Measurements from ENCODE around the gene CRELD1.
A peak's percentile ranks its signal among the peaks of the same experiment; 100 is the strongest.
"Not testable (repeated sequence)": the region's sequence is repeated elsewhere in the genome, so short reads cannot be mapped to it uniquely, and the experiment has no call there.

The CRELD1 gene

GRCh38 chr3:9934993-9935392 lies 1.4 kb downstream of the CRELD1 start:
- DNase-seq (ENCODE audit: low read depth in 2 of 2): no peak

DNA sequence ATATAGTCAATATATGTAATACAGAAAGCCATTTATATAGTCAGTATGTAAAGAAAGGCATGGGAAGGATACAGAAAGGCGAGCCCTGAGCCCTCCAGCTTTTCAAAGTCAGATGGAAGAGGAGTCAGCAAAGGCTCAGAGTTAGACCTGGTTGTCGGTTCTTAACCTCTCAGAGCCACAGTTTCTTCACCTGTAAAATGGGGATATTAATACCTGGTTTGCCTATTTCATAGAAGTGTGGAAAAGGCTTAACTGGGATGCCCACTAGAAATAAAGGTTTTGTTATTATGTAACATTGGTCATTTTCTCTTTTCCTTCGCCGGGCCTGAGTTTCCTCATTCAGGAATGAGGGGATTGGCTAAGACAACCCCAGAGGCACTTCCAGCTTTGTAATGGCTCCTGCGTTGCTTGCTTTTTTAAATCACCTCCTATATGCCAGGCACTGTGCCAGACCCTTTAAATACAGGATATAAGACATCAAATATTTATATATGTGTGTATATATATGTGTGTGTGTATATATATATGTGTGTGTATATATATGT lies 2.4 kb downstream of the CRELD1 start:
- DNase-seq (ENCODE audit: low read depth in 2 of 2): no peak

DNA sequence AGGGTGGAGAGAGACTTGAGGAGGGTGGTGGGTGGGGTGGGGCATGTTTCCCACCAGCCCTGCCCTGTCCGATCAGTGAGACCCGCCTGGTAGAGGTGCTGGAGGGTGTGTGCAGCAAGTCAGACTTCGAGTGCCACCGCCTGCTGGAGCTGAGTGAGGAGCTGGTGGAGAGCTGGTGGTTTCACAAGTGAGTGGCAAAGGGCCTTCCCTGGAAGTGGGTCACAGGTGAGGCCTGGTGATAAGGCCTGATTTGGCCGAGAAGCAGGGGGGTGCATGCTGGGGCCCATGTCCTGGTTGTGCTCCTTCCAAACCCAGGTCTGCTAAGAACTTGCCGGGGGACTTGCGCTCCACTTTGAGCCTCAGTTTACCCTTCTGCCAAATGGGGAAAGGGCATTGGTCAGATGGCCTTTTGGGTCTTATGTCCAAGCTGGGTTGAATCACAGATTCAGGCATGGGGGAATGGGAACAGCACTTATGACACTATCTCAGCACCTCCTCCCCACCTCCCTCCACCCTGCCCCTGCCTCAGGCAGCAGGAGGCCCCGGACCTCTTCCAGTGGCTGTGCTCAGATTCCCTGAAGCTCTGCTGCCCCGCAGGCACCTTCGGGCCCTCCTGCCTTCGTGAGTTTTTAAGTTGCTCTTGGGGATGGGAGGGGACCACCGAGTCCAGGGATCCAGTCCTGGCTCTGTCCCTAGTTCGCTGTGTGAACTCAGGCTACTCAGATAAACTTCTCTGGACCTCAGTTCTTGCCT lies 4.0 kb downstream of the CRELD1 start:
- DNase-seq (ENCODE audit: low read depth in 2 of 2): no peak

GRCh38 chr3:9938966-9939365 lies 5.3 kb downstream of the CRELD1 start:
- DNase-seq (ENCODE audit: low read depth in 2 of 2): no peak

DNA sequence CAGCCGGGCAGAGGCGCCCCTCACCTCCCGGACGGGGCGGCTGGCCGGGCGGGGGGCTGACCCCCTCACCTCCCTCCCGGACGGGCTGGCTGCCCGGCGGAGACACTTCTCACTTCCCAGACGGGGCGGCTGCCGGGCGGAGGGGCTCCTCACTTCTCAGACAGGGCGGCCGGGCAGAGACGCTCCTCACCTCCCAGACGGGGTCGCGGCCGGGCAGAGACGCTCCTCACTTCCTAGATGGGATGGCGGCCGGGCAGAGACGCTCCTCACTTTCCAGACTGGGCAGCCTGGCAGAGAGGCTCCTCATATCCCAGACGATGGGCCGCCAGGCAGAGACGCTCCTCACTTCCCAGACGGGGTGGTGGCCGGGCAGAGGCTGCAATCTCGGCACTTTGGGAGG lies 6.3 kb downstream of the CRELD1 start:
- not testable (repeated sequence) for DNase-seq (ENCODE audit: low read depth in 2 of 2)

DNA sequence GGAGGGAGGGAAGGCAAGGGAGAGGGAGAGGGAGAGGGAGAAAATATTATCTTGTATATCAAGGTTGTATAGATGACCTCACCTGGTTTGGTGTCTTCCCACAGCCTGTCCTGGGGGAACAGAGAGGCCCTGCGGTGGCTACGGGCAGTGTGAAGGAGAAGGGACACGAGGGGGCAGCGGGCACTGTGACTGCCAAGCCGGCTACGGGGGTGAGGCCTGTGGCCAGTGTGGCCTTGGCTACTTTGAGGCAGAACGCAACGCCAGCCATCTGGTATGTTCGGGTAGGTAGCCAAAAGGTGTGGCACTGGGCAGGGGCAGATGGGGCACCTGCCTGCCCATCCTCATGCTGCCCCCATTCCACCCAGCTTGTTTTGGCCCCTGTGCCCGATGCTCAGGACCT lies 7.1 kb downstream of the CRELD1 start:
- no peak for DNase-seq (ENCODE audit: low read depth in 2 of 2)

- DNase-seq (ENCODE audit: low read depth in 2 of 2): no peak
Observed at GRCh38 chr3:9942164-9942563, 8.5 kb downstream of the CRELD1 start.

DNA sequence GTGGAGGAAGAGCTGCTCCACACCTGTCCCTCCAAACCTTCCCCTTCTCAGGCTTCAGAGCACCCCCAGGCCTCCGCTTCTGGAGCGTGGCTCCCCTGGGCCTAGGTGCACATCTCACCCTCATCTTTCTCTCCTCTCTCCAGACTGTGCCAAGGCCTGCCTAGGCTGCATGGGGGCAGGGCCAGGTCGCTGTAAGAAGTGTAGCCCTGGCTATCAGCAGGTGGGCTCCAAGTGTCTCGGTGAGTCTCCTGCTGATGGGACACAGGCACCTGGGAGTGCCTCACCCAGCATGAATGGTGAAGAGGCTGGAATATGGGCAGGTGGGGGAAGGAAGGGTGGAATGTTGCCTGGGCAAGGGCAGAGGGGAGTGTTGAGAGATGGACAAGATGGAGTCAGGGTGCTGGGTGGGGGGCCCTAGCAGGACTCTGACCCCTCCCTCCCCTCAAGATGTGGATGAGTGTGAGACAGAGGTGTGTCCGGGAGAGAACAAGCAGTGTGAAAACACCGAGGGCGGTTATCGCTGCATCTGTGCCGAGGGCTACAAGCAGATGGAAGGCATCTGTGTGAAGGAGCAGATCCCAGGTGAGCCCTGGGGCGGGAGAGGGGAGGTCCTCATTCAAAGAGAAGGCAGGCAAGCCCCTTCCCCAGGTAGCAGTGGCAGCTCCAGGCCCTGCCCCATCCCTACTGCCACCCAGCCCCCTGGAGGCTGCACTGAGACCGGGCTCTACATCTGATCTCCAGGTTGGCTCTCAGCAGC lies 9.5 kb downstream of the CRELD1 start:
- DNase-seq (ENCODE audit: low read depth in 2 of 2): no peak

GRCh38 chr3:9944271-9944670 lies 10.6 kb downstream of the CRELD1 start:
- DNase-seq (ENCODE audit: low read depth in 2 of 2): no peak

DNA sequence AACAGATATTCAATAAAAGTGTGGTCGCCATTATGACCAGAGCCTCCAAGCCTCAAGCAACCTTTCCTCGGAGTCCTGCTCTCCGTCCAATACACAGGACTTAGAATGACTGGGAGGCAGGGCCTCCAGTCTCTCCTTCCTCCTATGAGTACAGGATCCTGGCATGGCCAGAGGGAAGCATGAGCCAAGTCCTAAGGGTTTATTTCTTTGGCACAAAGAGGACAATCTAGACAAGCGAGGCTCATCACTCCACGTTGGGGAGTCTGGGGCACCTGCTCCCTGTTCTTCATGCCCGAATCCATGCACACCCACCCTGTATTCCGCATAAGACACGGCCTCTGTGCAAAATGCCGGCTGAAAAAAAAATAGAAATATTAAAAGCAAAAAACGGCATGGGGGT lies 11.7 kb downstream of the CRELD1 start:
- DNase-seq (ENCODE audit: low read depth in 2 of 2): no peak

GRCh38 chr3:9946112-9947024 lies 12.7 kb downstream of the CRELD1 start:
- peak; percentile 48 to 86 for DNase-seq (ENCODE audit: low read depth in 2 of 2)

DNA sequence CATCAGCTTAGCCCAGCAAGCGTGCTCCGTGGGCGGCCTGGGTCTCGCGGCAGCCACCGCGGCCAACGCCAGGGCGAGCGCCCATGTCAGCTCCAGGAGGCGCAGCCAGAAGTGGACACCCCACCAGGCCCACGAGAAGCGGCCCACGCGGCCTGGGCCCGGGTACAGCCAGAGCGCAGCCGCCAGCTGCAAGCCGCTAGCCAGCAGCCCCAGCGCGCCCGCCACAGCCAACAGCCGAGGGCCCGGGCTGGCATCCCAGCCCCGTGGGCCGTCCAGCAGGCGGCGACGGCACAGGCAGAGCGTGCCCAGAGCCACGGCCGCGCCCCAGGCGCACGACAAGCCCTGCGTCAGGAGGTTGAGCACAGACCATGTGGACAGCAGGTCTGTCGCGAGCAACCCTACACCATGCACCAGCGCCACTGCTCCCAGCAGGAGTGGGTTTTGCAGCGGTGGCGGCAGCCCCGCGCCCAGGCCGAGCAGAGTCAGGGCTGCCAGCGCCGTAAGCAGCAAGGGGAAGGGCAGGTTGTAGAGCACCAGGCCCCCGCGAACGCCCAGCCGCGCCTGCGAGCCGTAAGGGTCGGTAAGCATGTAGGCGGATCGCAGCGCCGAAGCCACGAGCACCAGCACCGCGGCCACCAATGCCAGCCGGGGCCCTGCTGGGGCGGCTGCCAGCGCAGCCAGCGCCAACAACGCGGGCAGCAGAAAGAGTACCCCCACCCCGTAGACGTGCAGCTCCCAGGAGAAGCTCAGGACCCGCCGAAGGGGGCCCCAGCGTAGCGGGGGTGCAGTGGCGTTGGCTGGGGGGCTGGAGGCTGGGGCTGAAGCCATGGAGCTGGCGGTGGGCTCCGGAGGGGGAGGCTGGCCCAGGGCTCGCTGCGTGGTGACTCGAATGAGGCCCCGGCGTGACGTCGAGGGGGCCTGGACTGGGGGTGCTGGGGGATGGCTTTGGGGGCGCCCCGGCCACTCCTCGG lies 13.7 kb downstream of the CRELD1 start:
- no peak for DNase-seq (ENCODE audit: low read depth in 2 of 2)

- DNase-seq (ENCODE audit: low read depth in 2 of 2): no peak
Observed at GRCh38 chr3:9948586-9948985, 15.0 kb downstream of the CRELD1 start.

GRCh38 chr3:9949115-9949514 lies 15.5 kb downstream of the CRELD1 start:
- no peak for DNase-seq (ENCODE audit: low read depth in 2 of 2)

DNA sequence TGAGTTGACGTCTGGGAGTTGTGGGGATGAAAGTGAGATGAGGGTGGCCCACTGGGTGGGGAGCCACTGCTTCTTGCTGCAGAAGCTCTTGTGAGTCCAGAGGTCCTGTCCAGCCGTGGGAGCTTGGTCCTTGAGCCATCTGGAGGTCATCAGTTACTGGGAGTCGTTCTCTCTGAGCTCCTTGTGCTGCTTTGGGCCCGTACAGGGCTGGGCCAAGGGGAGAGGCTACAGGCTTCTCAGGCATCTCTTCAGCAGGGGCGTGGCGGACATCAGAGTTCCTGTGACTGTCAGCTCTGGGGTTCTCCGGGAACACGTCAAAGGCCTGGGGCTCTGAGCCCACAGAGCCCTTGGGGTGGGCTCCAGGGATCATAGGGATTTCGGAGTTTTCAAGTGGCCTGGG lies 16.0 kb downstream of the CRELD1 start:
- no peak for DNase-seq (ENCODE audit: low read depth in 2 of 2)

GRCh38 chr3:9951126-9951525 lies 17.5 kb downstream of the CRELD1 start:
- DNase-seq (ENCODE audit: low read depth in 2 of 2): no peak

- DNase-seq (ENCODE audit: low read depth in 2 of 2): no peak
Observed at GRCh38 chr3:9951598-9951961, 17.9 kb downstream of the CRELD1 start.

GRCh38 chr3:9951962-9952805 lies 18.6 kb downstream of the CRELD1 start, which contains the start of gene PRRT3:
TSS of gene PRRT3 (minus strand) at chr3:9952408. CDS start at chr3:9950115, 2,293 bp downstream.
- DNase-seq (ENCODE audit: low read depth in 2 of 2): peak; percentile 15 to 44

GRCh38 chr3:9955067-9955502 lies 21.5 kb downstream of the CRELD1 start:
- DNase-seq (ENCODE audit: low read depth in 2 of 2): no peak

Data from stimulated activated CD8-positive, alpha-beta memory T cell treated with anti-CD3 and anti-CD28 coated beads, Interleukin-7, amount 100 ng/mL, for 4 hours (primary cell).